GM12878 (cell line): ENCODE results near the gene CNST. TPM values are rescaled to one million over a fixed set of nuclear protein-coding genes. Genes with fewer than 3 reads are reported as not detected.

ENCODE experiments used
- ATAC-seq: fragments of 200-7000 bp; cut with Tn5 transposase; 3 replicates; pipeline ENCODE4 v1.9.1; 2020; ENCODE audit warnings: mild to moderate bottlenecking, moderate library complexity
- BruUV-seq: library from RNA; stranded (reverse); fragments of 400-500 nt; replicated peaks from 2 replicates; lab custom pipeline; 2021; lab: Mats Ljungman, UMichigan
- CTCF ChIA-PET: fragments of 300-600 bp; sonication (Branson Sonifier 250); formaldehyde crosslinking; extraction: SDS; loops from one replicate; lab custom pipeline; 2021; ENCODE audit warnings: inconsistent platforms; lab: Yijun Ruan, JAX
- POLR2A ChIA-PET: fragments of 350-600 bp; formaldehyde crosslinking; extraction: SDS; loops from one replicate; lab custom pipeline; 2021; ENCODE audit warnings: inconsistent platforms; lab: Charles Lee
- RAD21 ChIA-PET: fragments of 300-600 bp; sonication (Branson Sonifier 250); formaldehyde crosslinking; loops from one replicate; lab custom pipeline; 2023; ENCODE audit warnings: antibody characterized with exemption; ENCODE audit not compliant: unreplicated experiment; lab: Charles Lee
- SMC1A ChIA-PET: fragments of 300-600 bp; sonication (Branson Sonifier 250); formaldehyde crosslinking; loops from one replicate; lab custom pipeline; 2023; ENCODE audit not compliant: unreplicated experiment, uncharacterized antibody; lab: Charles Lee
- DNase-seq: peaks from one replicate; pipeline ENCODE4 v3.0.0-alpha.2; 2011; ENCODE audit warnings: low read depth, low spot score
- FAIRE-seq: peaks from 3 replicates; lab custom pipeline; 2011; peaks lifted over from hg19 to GRCh38; lab: Jason Lieb, UNC
- H2AFZ ChIP-seq: 2 replicates; pipeline ENCODE4 v1.6.0; 2011; ENCODE audit warnings: low read depth, low read length, control low read depth; ENCODE audit not compliant: control insufficient read depth
- H3K27ac ChIP-seq: 2 replicates; pipeline ENCODE4 v1.5.1; 2011; ENCODE audit warnings: control low read depth; ENCODE audit not compliant: control insufficient read depth, insufficient read depth
- H3K27me3 ChIP-seq, 2 experiments: replicated peaks in 1 of 2; 2 replicates each; pipeline versions ENCODE4 v1.6.0 to v1.6.1; 2011; ENCODE audit warnings: low read length in 1 of 2; ENCODE audit not compliant: control insufficient read depth in 2 of 2, insufficient read depth in 2 of 2
- H3K36me3 ChIP-seq, 2 experiments: 2 replicates each; pipeline ENCODE4 v1.5.1; 2011; ENCODE audit warnings: low read length in 1 of 2; ENCODE audit not compliant: control insufficient read depth in 2 of 2, insufficient read depth in 2 of 2
- H3K4me1 ChIP-seq: 2 replicates; pipeline ENCODE4 v1.6.1; 2011; ENCODE audit warnings: mild to moderate bottlenecking, low read length, moderate library complexity, mixed read lengths; ENCODE audit not compliant: control insufficient read depth, insufficient read depth
- H3K4me2 ChIP-seq: 2 replicates; pipeline ENCODE4 v1.6.0; 2011; ENCODE audit warnings: control low read depth; ENCODE audit not compliant: control insufficient read depth, insufficient read depth
- H3K4me3 ChIP-seq: fragments of 200-600 bp; sonication (generic); 2 replicates; pipeline ENCODE4 v1.5.1; 2016
- H3K79me2 ChIP-seq: 2 replicates; pipeline ENCODE4 v1.6.0; 2011; ENCODE audit warnings: low read length; ENCODE audit not compliant: control insufficient read depth, insufficient read depth
- H3K9ac ChIP-seq: 2 replicates; pipeline ENCODE4 v1.8.0; 2011; ENCODE audit warnings: low read length, control low read depth, mixed read lengths; ENCODE audit not compliant: control insufficient read depth, insufficient read depth
- H3K9me3 ChIP-seq: replicated peaks from 3 replicates; pipeline ENCODE4 v1.5.1; 2011; ENCODE audit warnings: mild to moderate bottlenecking, low read length; ENCODE audit not compliant: control insufficient read depth, insufficient read depth
- H4K20me1 ChIP-seq: 2 replicates; pipeline ENCODE4 v1.6.0; 2011; ENCODE audit not compliant: control insufficient read depth, insufficient read depth
- ASH2L ChIP-seq: fragments of 300-600, 200-600 bp; sonication (generic); IDR thresholded peaks from 2 replicates; pipeline ENCODE4 v1.6.1; 2017; ENCODE audit warnings: low read depth, mild to moderate bottlenecking, borderline replicate concordance
- FOXK2 ChIP-seq: fragments of 450-650 bp; IDR thresholded peaks from 2 replicates; pipeline ENCODE4 v1.6.1; 2017; ENCODE audit warnings: mild to moderate bottlenecking, moderate library complexity
- PKNOX1 ChIP-seq: fragments of 450-650 bp; IDR thresholded peaks from 2 replicates; pipeline ENCODE4 v1.6.1; 2016; ENCODE audit warnings: mild to moderate bottlenecking
- RB1 ChIP-seq: fragments of 450-650 bp; formaldehyde crosslinking; IDR thresholded peaks from 2 replicates; pipeline ENCODE4 v1.6.1; 2017; ENCODE audit warnings: mild to moderate bottlenecking, borderline replicate concordance
- RELB ChIP-seq: fragments of 450-650 bp; IDR thresholded peaks from 2 replicates; pipeline ENCODE4 v1.6.1; 2017; ENCODE audit warnings: low read depth, mild to moderate bottlenecking, moderate library complexity
- RUNX3 ChIP-seq: IDR thresholded peaks from 2 replicates; pipeline ENCODE4 v1.6.1; 2012; ENCODE audit warnings: low read length, inconsistent platforms
- TCF3 ChIP-seq: IDR thresholded peaks from 2 replicates; pipeline ENCODE4 v1.6.1; 2012; ENCODE audit warnings: low read depth, mild to moderate bottlenecking, low read length, borderline replicate concordance; ENCODE audit not compliant: insufficient read depth
- ZBTB4 ChIP-seq: fragments of 450-650 bp; formaldehyde crosslinking; IDR thresholded peaks from 2 replicates; pipeline ENCODE4 v1.4.0; 2022; ENCODE audit warnings: mild to moderate bottlenecking, moderate library complexity
- WGBS: methylation state at CpG from one replicate; pipeline ENCODE4 v1.1.6; 2016; ENCODE audit warnings: low lambda C conversion rate; ENCODE audit not compliant: insufficient replicate concordance, insufficient coverage; ENCODE audit errors: missing lambda C conversion rate; 5-methylcytosine and 5-hydroxymethylcytosine counted together
- in situ Hi-C: fragments of 300-500 bp; cut with MboI; formaldehyde crosslinking; loops from 9 replicates; pipeline ENCODE4 v1.14.3; 2018; ENCODE audit warnings: mixed read lengths
- intact Hi-C: fragments of 100-400 bp; cut with micrococcal nuclease; formaldehyde crosslinking; loops from one replicate; pipeline ENCODE4 v1.14.2; 2022; ENCODE audit not compliant: unreplicated experiment
- polyA plus RNA-seq, 11 experiments: library from polyadenylated mRNA; depleted of rRNA in 4 of 11; unstranded in 6 of 11; stranded (reverse) in 5 of 11; fragments of >200 nt; fragmentation: Nextera tagmentation in 4 of 11; fragmentation: Illumina TruSeq in 1 of 11; extraction: Ambion mirVana in 4 of 11; extraction: Trizol in 1 of 11; gene quantifications; 1 replicate in 1 of 11; 2 replicates in 10 of 11; pipeline versions ENCODE4 v1.2.1 to v1.2.3, GENCODE V29; 2011 to 2016; ENCODE audit warnings: inconsistent platforms in 2 of 11, missing spikeins in 2 of 11, low read depth in 1 of 11
- total RNA-seq, 4 experiments: library from RNA; depleted of rRNA in 3 of 4; stranded (reverse); fragments of >200 nt in 3 of 4; fragmentation: Illumina TruSeq in 1 of 4; extraction: Trizol in 1 of 4; gene quantifications; 2 replicates each; pipeline versions ENCODE4 v1.2.1 to v1.2.3, GENCODE V29; 2013 to 2021
- TF ChIP-seq, protein P1 (sequence below): fragments of 450-650 bp; IDR thresholded peaks from 2 replicates; pipeline ENCODE4 v1.6.1; 2018; ENCODE audit warnings: mild to moderate bottlenecking, low read depth, moderate library complexity; ENCODE audit not compliant: partially characterized antibody

The CNST gene
- total and polyA plus RNA-seq, 10 of the 15 experiments (the other 5 are each of a cell fraction or from before 2014, with no cell fraction given): 4.8 to 16.2 (median 12.3) TPM

DNA sequence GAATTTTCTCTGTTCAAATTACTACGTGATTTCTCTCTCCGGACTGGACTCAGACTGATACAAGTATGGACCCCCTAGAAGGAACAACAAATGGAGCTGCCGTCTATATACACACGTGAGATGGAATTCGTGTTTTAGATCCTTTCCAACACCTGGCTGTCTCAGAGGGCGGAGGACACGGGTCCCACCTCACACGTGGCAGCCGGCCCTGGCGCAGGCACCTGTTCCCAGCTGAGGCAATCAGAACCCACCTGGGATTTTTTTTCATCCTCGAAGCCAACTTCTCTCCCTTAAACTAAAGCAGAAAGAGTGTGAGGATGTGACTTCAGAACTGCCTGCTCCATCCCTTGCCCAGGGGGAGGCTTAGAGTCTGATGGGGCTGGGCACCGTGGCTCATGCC, 123.8 kb downstream of the CNST start:
- in situ Hi-C loops: loop anchor here (10.0 kb wide), 1 partner anchor 1535 kb away; the partner anchor contains the start of gene KIF26B
- ChIA-PET POLR2A (no interaction called here), CTCF (interaction anchor here (0.7 to 3.1 kb wide), 25 partner anchors 8 to 797 kb away, joined by 3 to 16 read pairs (median 5); partner anchors contain the start of genes CNST, SCCPDH and TFB2M), RAD21 (interaction anchor here (1.9 kb wide), 1 partner anchor 192 kb away, joined by 9 read pairs; no protein-coding TSS in a partner anchor), SMC1A (interaction anchor here (1.0 to 1.7 kb wide), 3 partner anchors 17 to 270 kb away, joined by 3 to 5 read pairs (median 5); no protein-coding TSS in a partner anchor)
- no peaks in the 10 kb centered on the region for H3K79me2 ChIP-seq
- no peaks in the 10 kb centered on the region for H4K20me1 ChIP-seq
- DNase-seq: no peak
- no peak for FAIRE-seq
- ATAC-seq: no peak
- no TSS peak for BruUV-seq
- no peak overlapping the region for H2AFZ ChIP-seq
- intact Hi-C loops: no loop called here
- TF ChIP-seq RELB (no peak), FOXK2 (no peak), ZBTB4 (CRISPR knock-in tag) (no peak), RUNX3 (no peak), TCF3 (no peak), ASH2L (no peak), PKNOX1 (no peak), RB1 (no peak)
- TF ChIP-seq, protein P1, sequence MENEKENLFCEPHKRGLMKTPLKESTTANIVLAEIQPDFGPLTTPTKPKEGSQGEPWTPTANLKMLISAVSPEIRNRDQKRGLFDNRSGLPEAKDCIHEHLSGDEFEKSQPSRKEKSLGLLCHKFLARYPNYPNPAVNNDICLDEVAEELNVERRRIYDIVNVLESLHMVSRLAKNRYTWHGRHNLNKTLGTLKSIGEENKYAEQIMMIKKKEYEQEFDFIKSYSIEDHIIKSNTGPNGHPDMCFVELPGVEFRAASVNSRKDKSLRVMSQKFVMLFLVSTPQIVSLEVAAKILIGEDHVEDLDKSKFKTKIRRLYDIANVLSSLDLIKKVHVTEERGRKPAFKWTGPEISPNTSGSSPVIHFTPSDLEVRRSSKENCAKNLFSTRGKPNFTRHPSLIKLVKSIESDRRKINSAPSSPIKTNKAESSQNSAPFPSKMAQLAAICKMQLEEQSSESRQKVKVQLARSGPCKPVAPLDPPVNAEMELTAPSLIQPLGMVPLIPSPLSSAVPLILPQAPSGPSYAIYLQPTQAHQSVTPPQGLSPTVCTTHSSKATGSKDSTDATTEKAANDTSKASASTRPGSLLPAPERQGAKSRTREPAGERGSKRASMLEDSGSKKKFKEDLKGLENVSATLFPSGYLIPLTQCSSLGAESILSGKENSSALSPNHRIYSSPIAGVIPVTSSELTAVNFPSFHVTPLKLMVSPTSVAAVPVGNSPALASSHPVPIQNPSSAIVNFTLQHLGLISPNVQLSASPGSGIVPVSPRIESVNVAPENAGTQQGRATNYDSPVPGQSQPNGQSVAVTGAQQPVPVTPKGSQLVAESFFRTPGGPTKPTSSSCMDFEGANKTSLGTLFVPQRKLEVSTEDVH: no peak
- WGBS: 64% methylated on average over 12 of the region's 12 CpGs
- no peak overlapping the region for H3K27ac ChIP-seq
- no peaks in the 10 kb centered on the region for H3K27me3 ChIP-seq
- no peaks in the 10 kb centered on the region for H3K36me3 ChIP-seq
- no peak overlapping the region for H3K9ac ChIP-seq
- no peak overlapping the region; the same call in 1 of the 2 replicates for H3K4me2 ChIP-seq
- H3K9me3 ChIP-seq: no peaks in the 10 kb centered on the region; the same call in 2 of the 3 replicates
- H3K4me1 ChIP-seq: no peaks in the 10 kb centered on the region
- no peak overlapping the region for H3K4me3 ChIP-seq
